DMS153 treated with DMSO at 0.1 percent for 48 hours (cell line): Measurements from ENCODE around the gene MYO1H.

ENCODE experiments used
- DNase-seq: peaks from one replicate; lab custom pipeline; 2025; ENCODE audit not compliant: unreplicated experiment; lab: John Stamatoyannopoulos, UW

MYO1H gene

DNA sequence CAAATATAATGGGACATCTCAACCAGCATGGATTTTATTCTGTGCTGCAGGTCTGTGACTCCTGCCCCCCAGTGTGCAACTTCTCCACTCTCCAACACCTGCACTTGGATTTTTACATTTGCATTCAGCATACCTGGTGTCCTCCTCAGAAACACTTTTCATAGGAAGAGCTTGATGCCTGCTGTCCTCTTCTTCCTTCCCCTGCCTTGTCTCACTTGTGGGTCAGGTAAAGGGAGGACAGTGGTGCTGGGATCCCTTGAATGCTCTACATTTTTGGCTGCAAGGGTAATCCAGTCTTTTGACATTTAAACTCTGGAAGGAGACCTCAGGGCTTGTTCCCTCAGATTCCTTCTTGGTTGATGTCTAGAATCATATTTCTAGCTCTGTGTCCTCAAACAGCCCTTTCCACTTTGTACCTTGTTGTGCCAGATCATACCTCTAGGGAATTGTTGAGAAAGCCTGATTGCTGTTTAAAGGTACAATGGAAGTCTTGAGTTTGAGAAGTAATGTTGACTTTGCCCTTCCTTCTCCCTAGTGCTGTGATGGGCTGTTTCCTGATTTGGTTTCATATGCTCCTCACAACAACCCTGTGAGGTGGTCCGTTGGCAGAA lies 142.4 kb downstream of the MYO1H start:
- no peak for DNase-seq

DNA sequence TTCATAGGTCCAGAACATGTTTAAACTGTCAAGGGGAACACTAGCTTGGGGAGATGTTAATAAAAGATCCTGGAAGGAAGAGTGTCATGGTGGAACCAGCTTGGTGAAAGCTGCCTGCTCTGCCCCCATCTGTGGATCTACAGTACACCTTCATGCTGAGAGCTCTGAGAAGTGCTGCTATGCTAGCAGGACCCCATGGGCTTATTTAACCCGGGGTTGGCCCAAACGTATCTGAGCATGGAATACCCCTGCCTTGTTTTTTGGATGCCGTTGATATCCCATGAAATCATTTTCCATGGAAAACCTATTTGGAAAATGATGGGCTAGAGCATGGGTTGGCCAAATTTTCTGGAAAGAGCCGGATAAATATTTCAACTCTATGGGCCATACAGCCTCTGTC lies 144.0 kb downstream of the MYO1H start:
- no peak for DNase-seq

DNA sequence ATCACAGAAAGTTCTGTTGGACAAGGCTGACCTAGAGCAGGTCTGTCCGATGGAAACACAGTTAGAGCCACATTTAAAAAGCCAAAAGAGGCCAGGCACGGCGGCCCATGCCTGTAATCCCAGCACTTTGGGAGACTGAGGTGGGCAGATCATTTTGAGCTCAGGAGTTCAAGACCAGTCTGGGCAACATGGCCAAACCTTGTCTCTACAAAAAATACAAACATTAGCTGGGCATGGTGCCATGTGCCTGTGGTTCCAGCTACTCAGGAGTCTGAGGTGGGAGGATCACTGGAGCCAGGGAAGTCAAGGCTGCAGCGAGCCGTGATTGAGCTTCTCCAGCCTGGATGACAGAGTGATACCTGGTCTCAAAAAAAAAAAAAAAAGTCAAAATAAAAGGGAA lies 144.7 kb downstream of the MYO1H start:
- no peak for DNase-seq

DNA sequence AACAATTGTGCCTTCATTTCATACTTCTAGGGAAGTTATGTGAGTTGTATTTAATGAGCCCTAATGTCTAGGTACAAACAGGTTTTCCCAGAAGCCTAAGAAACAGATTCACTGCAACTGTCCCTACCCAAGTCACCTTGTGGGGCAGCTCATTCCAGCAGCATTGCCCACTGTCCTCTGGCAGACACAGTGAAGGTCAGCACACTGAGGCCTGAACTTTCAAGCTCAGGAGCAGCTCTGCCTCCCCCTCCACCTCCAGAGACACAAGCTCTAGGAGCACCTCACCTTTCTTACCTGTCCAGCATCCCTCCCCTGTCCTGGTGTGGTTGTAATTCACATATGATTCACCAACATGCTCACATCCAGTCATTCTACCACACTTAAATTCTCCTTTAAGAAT lies 145.4 kb downstream of the MYO1H start:
- no peak for DNase-seq

GRCh38 chr12:109493938-109494337 lies 146.2 kb downstream of the MYO1H start:
- DNase-seq = no peak

DNA sequence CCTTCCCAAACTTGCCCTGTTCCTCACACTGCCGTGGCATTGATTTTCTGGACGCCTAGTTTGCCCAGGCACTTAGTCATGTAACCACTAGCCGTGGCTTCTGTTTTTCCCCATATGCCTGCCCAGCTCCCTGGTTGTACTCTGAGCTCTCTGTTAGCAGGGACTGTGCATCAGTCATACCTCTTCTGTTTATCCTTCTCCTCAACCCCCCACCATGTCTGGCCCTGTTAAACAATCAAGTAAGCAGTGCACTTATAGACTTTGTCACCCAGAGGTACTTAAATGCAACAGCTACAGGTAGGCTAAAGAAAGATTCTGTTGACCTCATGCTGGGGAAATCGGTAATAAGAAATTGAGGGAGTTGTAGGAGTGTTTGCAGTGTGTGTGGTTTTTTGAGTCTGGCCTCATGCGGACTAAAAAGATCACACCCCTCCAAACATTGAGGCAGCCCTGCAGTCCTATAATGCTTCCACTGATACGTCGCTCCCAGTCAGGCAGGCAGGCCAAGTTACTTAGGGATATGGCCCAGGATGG lies 146.7 kb downstream of the MYO1H start:
- DNase-seq = no peak

DNA sequence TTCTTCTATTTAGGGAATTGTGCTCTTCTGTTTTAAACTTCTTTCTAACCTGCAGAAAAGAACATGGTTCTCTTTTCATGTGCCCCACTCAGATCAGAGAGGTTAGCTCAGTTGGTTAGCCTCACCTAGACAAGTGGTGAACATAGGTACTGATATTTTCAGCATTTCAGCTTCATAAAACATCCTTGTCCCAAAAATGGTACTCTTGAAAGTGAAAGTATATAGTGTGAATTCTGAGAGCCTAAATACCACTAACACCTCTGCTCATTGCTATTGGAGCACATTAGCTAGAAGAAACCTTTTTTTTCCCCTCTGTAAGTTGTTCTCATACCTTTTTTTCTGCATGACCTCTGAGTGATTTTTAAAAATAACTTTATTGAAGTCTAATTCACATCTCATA lies 147.3 kb downstream of the MYO1H start:
- no peak for DNase-seq

- no peak for DNase-seq
These were observed 148.6 kb downstream of the MYO1H start for GRCh38 chr12:109496306-109496705.

- DNase-seq = no peak
These were observed 150.0 kb downstream of the MYO1H start for GRCh38 chr12:109497675-109498074.
